OCI-LY7 (cell line): ENCODE results near the gene LPP.

Experiments used
- EZH2phosphoT487 ChIP-seq: fragments of 200-600 bp; sonication (generic); IDR thresholded peaks from 2 replicates; pipeline ENCODE4 v1.6.1; 2018; ENCODE audit warnings: low read depth, borderline replicate concordance, mild to moderate bottlenecking, mixed run types, antibody characterized with exemption, low read length, moderate library complexity, mixed read lengths
- TF ChIP-seq, protein P1 (sequence below): fragments of 200-600 bp; sonication (generic); conservative IDR thresholded peaks from 2 replicates; pipeline ENCODE4 v1.5.1; 2014; ENCODE audit warnings: mild to moderate bottlenecking, antibody characterized with exemption, low read length, moderate library complexity, mixed read lengths

GRCh38 chr3:188695241-188695640, 541.3 kb downstream of the LPP start:
- TF ChIP-seq, protein P1, sequence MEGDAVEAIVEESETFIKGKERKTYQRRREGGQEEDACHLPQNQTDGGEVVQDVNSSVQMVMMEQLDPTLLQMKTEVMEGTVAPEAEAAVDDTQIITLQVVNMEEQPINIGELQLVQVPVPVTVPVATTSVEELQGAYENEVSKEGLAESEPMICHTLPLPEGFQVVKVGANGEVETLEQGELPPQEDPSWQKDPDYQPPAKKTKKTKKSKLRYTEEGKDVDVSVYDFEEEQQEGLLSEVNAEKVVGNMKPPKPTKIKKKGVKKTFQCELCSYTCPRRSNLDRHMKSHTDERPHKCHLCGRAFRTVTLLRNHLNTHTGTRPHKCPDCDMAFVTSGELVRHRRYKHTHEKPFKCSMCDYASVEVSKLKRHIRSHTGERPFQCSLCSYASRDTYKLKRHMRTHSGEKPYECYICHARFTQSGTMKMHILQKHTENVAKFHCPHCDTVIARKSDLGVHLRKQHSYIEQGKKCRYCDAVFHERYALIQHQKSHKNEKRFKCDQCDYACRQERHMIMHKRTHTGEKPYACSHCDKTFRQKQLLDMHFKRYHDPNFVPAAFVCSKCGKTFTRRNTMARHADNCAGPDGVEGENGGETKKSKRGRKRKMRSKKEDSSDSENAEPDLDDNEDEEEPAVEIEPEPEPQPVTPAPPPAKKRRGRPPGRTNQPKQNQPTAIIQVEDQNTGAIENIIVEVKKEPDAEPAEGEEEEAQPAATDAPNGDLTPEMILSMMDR, result no peak
- TF ChIP-seq EZH2phosphoT487, result no peak
